CD14-positive monocyte (primary cell): ENCODE measurements around the gene AEBP2. TPM values are rescaled to one million over a fixed set of nuclear protein-coding genes. Genes with fewer than 3 reads are reported as not detected.
A peak's percentile ranks its signal among the peaks of the same experiment; 100 is the strongest.

ENCODE experiments used
- DNase-seq, 3 donors: peaks; one replicate each; pipeline ENCODE4 v3.0.0-alpha.2; 2011 to 2022
- H2AFZ ChIP-seq: 2 replicates; pipeline ENCODE4 v1.6.0; 2012; ENCODE audit warnings: mild to moderate bottlenecking, low read depth, low read length, inconsistent platforms; ENCODE audit not compliant: insufficient read depth, poor library complexity, severe bottlenecking
- H3K27ac ChIP-seq, 2 donors: 1 replicate in 1 of 2; 2 replicates in 1 of 2; pipeline ENCODE4 v1.5.1; 2012 to 2013; ENCODE audit warnings: low read length in 2 of 2, control low read depth in 1 of 2, inconsistent platforms in 1 of 2, low read depth in 1 of 2, mild to moderate bottlenecking in 1 of 2
- H3K27me3 ChIP-seq, 2 donors: one replicate each; pipeline versions ENCODE4 v1.6.0 to v1.6.1; 2011 to 2013; ENCODE audit warnings: low read length in 2 of 2; ENCODE audit not compliant: control insufficient read depth in 2 of 2, insufficient read depth in 2 of 2
- H3K36me3 ChIP-seq, 2 donors: replicated peaks in 1 of 2; 1 replicate in 1 of 2; 2 replicates in 1 of 2; pipeline versions ENCODE4 v1.5.1 to v1.6.1; 2012 to 2013; ENCODE audit warnings: low read length in 2 of 2, control low read depth in 1 of 2, inconsistent platforms in 1 of 2, mild to moderate bottlenecking in 1 of 2; ENCODE audit not compliant: insufficient read depth in 2 of 2, control insufficient read depth in 1 of 2
- H3K4me1 ChIP-seq, 2 donors: 1 replicate in 1 of 2; 2 replicates in 1 of 2; pipeline versions ENCODE4 v1.5.1 to v1.6.1; 2012 to 2013; ENCODE audit warnings: low read length in 2 of 2, control low read depth in 1 of 2, inconsistent platforms in 1 of 2, mild to moderate bottlenecking in 1 of 2, moderate library complexity in 1 of 2; ENCODE audit not compliant: insufficient read depth in 2 of 2, control insufficient read depth in 1 of 2
- H3K4me2 ChIP-seq: replicated peaks from 2 replicates; pipeline ENCODE3; 2012; ENCODE audit warnings: low read length, moderate library complexity, mild to moderate bottlenecking; ENCODE audit not compliant: poor library complexity, severe bottlenecking; ENCODE audit errors: extremely low read depth
- H3K4me3 ChIP-seq, 3 experiments: fragments of 200-600 bp in 1 of 3; sonication (generic) in 1 of 3; replicated peaks in 1 of 3; 1 replicate in 2 of 3; 2 replicates in 1 of 3; pipeline ENCODE4 v1.5.1; 2011 to 2013; ENCODE audit warnings: low read length in 3 of 3, mild to moderate bottlenecking in 3 of 3, control low read depth in 2 of 3, low read depth in 2 of 3, inconsistent platforms in 1 of 3, moderate library complexity in 1 of 3
- H3K79me2 ChIP-seq: 2 replicates; pipeline ENCODE4 v1.6.0; 2012; ENCODE audit warnings: mild to moderate bottlenecking, control low read depth, inconsistent platforms, low read length, moderate library complexity; ENCODE audit not compliant: insufficient read depth
- H3K9ac ChIP-seq: 2 replicates; pipeline ENCODE4 v1.6.0; 2017; ENCODE audit warnings: low read length, mild to moderate bottlenecking; ENCODE audit not compliant: insufficient read depth, poor library complexity, severe bottlenecking
- H3K9me3 ChIP-seq, 2 donors: replicated peaks in 1 of 2; 1 replicate in 1 of 2; 2 replicates in 1 of 2; pipeline versions ENCODE4 v1.5.1 to v1.6.1; 2012 to 2013; ENCODE audit warnings: low read length in 2 of 2, control low read depth in 1 of 2; ENCODE audit not compliant: control insufficient read depth in 1 of 2, insufficient read depth in 1 of 2
- H4K20me1 ChIP-seq: 2 replicates; pipeline ENCODE4 v1.6.0; 2012; ENCODE audit warnings: mild to moderate bottlenecking, low read length, control low read depth, moderate library complexity; ENCODE audit not compliant: insufficient read depth
- H3K27ac Mint-ChIP-seq, 7 donors: one replicate each; pipeline ENCODE4 v1.8.0; 2020; ENCODE audit warnings: mild to moderate bottlenecking in 7 of 7, mixed read lengths in 7 of 7, moderate library complexity in 6 of 7, inconsistent platforms in 2 of 7
- H3K27me3 Mint-ChIP-seq, 3 donors: one replicate each; pipeline ENCODE4 v1.8.0; 2021 to 2022; ENCODE audit warnings: low read depth in 3 of 3, mild to moderate bottlenecking in 3 of 3, mixed read lengths in 3 of 3, moderate library complexity in 3 of 3, inconsistent platforms in 1 of 3
- H3K36me3 Mint-ChIP-seq, 2 donors: one replicate each; pipeline ENCODE4 v1.8.0; 2020; ENCODE audit warnings: mixed read lengths in 2 of 2, inconsistent platforms in 1 of 2, mild to moderate bottlenecking in 1 of 2
- H3K4me1 Mint-ChIP-seq: one replicate; pipeline ENCODE4 v1.8.0; 2020; ENCODE audit warnings: mild to moderate bottlenecking, mixed read lengths
- H3K4me3 Mint-ChIP-seq, 2 donors: one replicate each; pipeline ENCODE4 v1.8.0; 2020; ENCODE audit warnings: mild to moderate bottlenecking in 2 of 2, mixed read lengths in 2 of 2, moderate library complexity in 1 of 2
- H3K9me3 Mint-ChIP-seq, 7 donors: one replicate each; pipeline ENCODE4 v1.8.0; 2020 to 2022; ENCODE audit warnings: mixed read lengths in 7 of 7, mild to moderate bottlenecking in 6 of 7, moderate library complexity in 6 of 7, inconsistent platforms in 2 of 7
- CTCF ChIP-seq: fragments of 200-600 bp; IDR thresholded peaks from one replicate; pipeline ENCODE4 v1.8.0; 2022; ENCODE audit warnings: antibody characterized with exemption, mild to moderate bottlenecking
- WGBS: methylation state at CpG from one replicate; pipeline ENCODE4 v1.1.5; 2013; ENCODE audit warnings: missing lambda C conversion rate; ENCODE audit not compliant: insufficient coverage; 5-methylcytosine and 5-hydroxymethylcytosine counted together
- intact Hi-C, 2 donors: fragments of 100-400 bp; cut with micrococcal nuclease; formaldehyde crosslinking; loops; one replicate each; pipeline versions ENCODE4 v1.15.0 to v1.15.1; 2023
- polyA plus RNA-seq, 3 donors: library from polyadenylated mRNA; depleted of rRNA in 1 of 3; unstranded in 2 of 3; stranded (reverse) in 1 of 3; fragments of 300-500 nt in 2 of 3; fragments of >200 nt in 1 of 3; fragmentation: Illumina TruSeq in 2 of 3; gene quantifications; 1 replicate in 2 of 3; 2 replicates in 1 of 3; pipeline ENCODE4 v1.2.3, GENCODE V29; 2012 to 2021

Gene AEBP2
- polyA plus RNA-seq, 3 donors = 3.0 to 8.0 (median 4.4) TPM

DNA sequence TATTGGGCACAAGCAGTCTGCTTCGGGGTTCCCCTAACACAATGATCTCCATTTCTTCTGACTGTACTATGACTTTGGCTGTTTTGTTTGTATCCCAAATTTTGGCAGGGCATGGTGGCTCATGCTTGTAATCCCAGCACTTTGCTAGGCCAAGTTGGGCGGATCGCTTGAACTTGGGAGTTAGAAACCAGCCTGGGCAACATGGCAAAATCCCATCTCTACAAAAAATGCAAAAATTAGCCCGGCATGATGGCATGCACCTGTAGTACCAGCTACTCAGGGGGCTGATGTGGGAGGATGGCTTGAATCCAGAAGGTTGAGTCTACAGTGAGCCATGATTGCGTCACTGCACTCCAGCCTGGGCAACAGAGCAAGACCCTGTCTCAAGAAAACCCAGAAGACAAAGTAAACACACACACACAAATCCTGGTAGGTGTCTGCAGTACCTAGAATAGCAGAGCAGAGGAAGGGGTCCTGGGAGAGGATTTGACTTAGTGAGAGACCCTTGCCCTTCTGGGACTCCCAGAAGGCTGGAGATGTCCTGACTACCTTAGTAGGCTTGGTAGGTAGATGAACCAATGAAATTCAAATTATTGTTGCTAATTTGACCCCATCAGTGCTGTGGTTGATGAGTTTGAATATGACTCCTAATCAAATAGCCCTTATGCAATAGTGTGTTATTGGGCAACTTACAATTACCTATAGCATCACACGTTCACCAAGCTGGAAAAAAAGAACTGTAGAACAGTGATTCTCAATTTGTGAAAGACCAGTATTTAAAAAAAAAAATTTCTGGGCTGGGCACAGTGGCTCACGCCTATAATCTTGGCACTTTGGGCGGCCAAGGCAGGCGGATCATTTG is 6.8 kb upstream of the AEBP2 start:
- no peak for DNase-seq
- Histone ChIP-seq H3K4me1 (no peaks in the 10 kb centered on the region), H4K20me1 (no peaks in the 10 kb centered on the region), H3K27me3 (no peaks in the 10 kb centered on the region), H3K4me2 (no peak overlapping the region), H3K36me3 (no peaks in the 10 kb centered on the region), H2AFZ (no peak overlapping the region), H3K4me3 (no peak overlapping the region), H3K79me2 (no peaks in the 10 kb centered on the region), H3K9ac (no peak overlapping the region), H3K27ac (no peak overlapping the region), H3K9me3 (no peaks in the 10 kb centered on the region)
- Mint-ChIP-seq H3K27ac (peak overlapping the region in 1 of 7 donors; percentile 59), H3K9me3 (peaks cover 0 to 5% (median 2%) of the 10 kb centered on the region in 7 donors), H3K36me3 (no peaks in the 10 kb centered on the region), H3K27me3 (peaks cover 0 to 4% (median 2%) of the 10 kb centered on the region in 3 donors), H3K4me1 (peaks cover 5% of the 10 kb centered on the region), H3K4me3 (no peak overlapping the region)
- intact Hi-C loops = no loop called here
- TF ChIP-seq CTCF = no peak
- whole genome bisulfite sequencing = 88% methylated on average over 4 of the region's 9 CpGs

GRCh38 chr12:19434538-19434937 is 4.8 kb upstream of the AEBP2 start:
- Mint-ChIP-seq H3K36me3 (no peaks in the 10 kb centered on the region), H3K9me3 (peaks cover 0 to 6% (median 4%) of the 10 kb centered on the region in 7 donors), H3K4me1 (peaks cover 4% of the 10 kb centered on the region), H3K27me3 (peaks cover 2 to 7% (median 3%) of the 10 kb centered on the region in 3 donors), H3K4me3 (no peak overlapping the region), H3K27ac (no peak overlapping the region)
- Histone ChIP-seq H3K27ac (no peak overlapping the region), H2AFZ (no peak overlapping the region), H3K4me3 (no peak overlapping the region), H3K9me3 (no peaks in the 10 kb centered on the region), H4K20me1 (no peaks in the 10 kb centered on the region), H3K79me2 (no peaks in the 10 kb centered on the region), H3K27me3 (no peaks in the 10 kb centered on the region), H3K9ac (no peak overlapping the region), H3K36me3 (no peaks in the 10 kb centered on the region), H3K4me2 (no peak overlapping the region), H3K4me1 (peaks cover 0 to 2% of the 10 kb centered on the region in 2 donors)
- no peak for DNase-seq
- WGBS = 9% methylated on average over 2 of the region's 3 CpGs
- no peak for TF ChIP-seq CTCF
- intact Hi-C loops = no loop called here
